ENCODE results near the gene GPR3. TPM values are rescaled to one million over a fixed set of nuclear protein-coding genes. Genes with fewer than 3 reads are reported as not detected.
A peak's percentile ranks its signal among the peaks of the same experiment; 100 is the strongest.

GPR3 gene
- total RNA-seq, 1 experiment from 2014 or later = 0.95 TPM

GRCh38 chr1:27356619-27357280 lies 35.7 kb upstream of the GPR3 start:
- in situ Hi-C loops (cut with HindIII; ENCODE audit: low pct_unique_long_range_greater_than_20kb, low sequenced_read_pairs) (no loop called here), intact Hi-C loops (cut with micrococcal nuclease; ENCODE audit: unreplicated experiment) (no loop called here)
- Histone ChIP-seq H3K27me3 (ENCODE audit: control insufficient read depth, insufficient read depth, low read length) (no peaks in the 10 kb centered on the region), H3K4me3 (ENCODE audit: low read depth in 2 of 2, low read length in 2 of 2) (no peak overlapping the region), H3K4me1 (ENCODE audit: control insufficient read depth, insufficient read depth, low read length) (no peaks in the 10 kb centered on the region; the same call in 1 of the 2 replicates), H3K9me3 (ENCODE audit: control insufficient read depth, insufficient read depth, low read depth, low read length) (no peaks in the 10 kb centered on the region), H3K27ac (ENCODE audit: low read length) (no peak overlapping the region), H3K36me3 (ENCODE audit: control insufficient read depth, insufficient read depth, low read length) (no peaks in the 10 kb centered on the region; the same call in 1 of the 2 replicates)
- CTCF ChIA-PET = interaction anchor here (0.5 to 2.2 kb wide), 4 partner anchors 9 to 412 kb away, joined by 5 to 12 read pairs (median 9); partner anchors contain the start of gene MAP3K6
- ATAC-seq (no peak), DNase-seq (ENCODE audit: low read depth, low spot score) (no peak)
- BruUV-seq (replicated peaks) = no TSS peak
- POLR2A ChIA-PET = no interaction called here
- TF ChIP-seq TCF7L2 (IDR thresholded peaks at IDR 0.05; ENCODE audit: low read depth, low read length) (no peak), SIN3A (IDR thresholded peaks at IDR 0.05; ENCODE audit: borderline replicate concordance, insufficient read depth, low read depth, low read length) (no peak), POLR2AphosphoS5 (IDR thresholded peaks at IDR 0.05; ENCODE audit: low read depth, low read length) (no peak), REST (IDR thresholded peaks at IDR 0.05; ENCODE audit: insufficient read depth in 1 of 2, low read depth in 2 of 2, low read length in 1 of 2) (no peak), CTCF (IDR thresholded peaks at IDR 0.05) (no peak)

GRCh38 chr1:27357281-27358037 lies 35.0 kb upstream of the GPR3 start:
- Histone ChIP-seq H3K4me1 (ENCODE audit: control insufficient read depth, insufficient read depth, low read length) (no peaks in the 10 kb centered on the region), H3K4me3 (ENCODE audit: low read depth in 2 of 2, low read length in 2 of 2) (no peak overlapping the region), H3K27ac (ENCODE audit: low read length) (no peak overlapping the region), H3K9me3 (ENCODE audit: control insufficient read depth, insufficient read depth, low read depth, low read length) (no peaks in the 10 kb centered on the region), H3K27me3 (ENCODE audit: control insufficient read depth, insufficient read depth, low read length) (no peaks in the 10 kb centered on the region), H3K36me3 (ENCODE audit: control insufficient read depth, insufficient read depth, low read length) (no peaks in the 10 kb centered on the region; the same call in 1 of the 2 replicates)
- no TSS peak for BruUV-seq (replicated peaks)
- ATAC-seq (peak; percentile 83), DNase-seq (ENCODE audit: low read depth, low spot score) (no peak)
- intact Hi-C loops (cut with micrococcal nuclease; ENCODE audit: unreplicated experiment) = no loop called here
- ChIA-PET CTCF (interaction anchor here (0.5 to 2.2 kb wide), 6 partner anchors 9 to 411 kb away, joined by 3 to 12 read pairs (median 6); partner anchors contain the start of gene MAP3K6), POLR2A (no interaction called here)
- in situ Hi-C loops (cut with HindIII; ENCODE audit: low pct_unique_long_range_greater_than_20kb, low sequenced_read_pairs) = no loop called here
- TF ChIP-seq CTCF (IDR thresholded peaks at IDR 0.05) = peak; percentile 97
- no peak for TF ChIP-seq POLR2AphosphoS5 (IDR thresholded peaks at IDR 0.05; ENCODE audit: low read depth, low read length)
- TF ChIP-seq REST (IDR thresholded peaks at IDR 0.05; ENCODE audit: insufficient read depth in 1 of 2, low read depth in 2 of 2, low read length in 1 of 2) = 0 out of 4 replicates have a peak, but pooled peaks of 1 of the 2 experiments have one; percentile 12
- no peak for TF ChIP-seq SIN3A (IDR thresholded peaks at IDR 0.05; ENCODE audit: borderline replicate concordance, insufficient read depth, low read depth, low read length)
- TF ChIP-seq TCF7L2 (IDR thresholded peaks at IDR 0.05; ENCODE audit: low read depth, low read length) = no peak

All from Panc1 (cell line).